HG02610 (cell line): ENCODE measurements around the gene ADAD2.
"Not testable (repeated sequence)": the region's sequence is repeated elsewhere in the genome, so short reads cannot be mapped to it uniquely, and the experiment has no call there.

Experiments used
- ATAC-seq: cut with Tn5 transposase; IDR thresholded peaks from one replicate; pipeline ENCODE4 v1.9.1; 2021; ENCODE audit warnings: mild to moderate bottlenecking, moderate library complexity; ENCODE audit not compliant: unreplicated experiment

Gene ADAD2

DNA sequence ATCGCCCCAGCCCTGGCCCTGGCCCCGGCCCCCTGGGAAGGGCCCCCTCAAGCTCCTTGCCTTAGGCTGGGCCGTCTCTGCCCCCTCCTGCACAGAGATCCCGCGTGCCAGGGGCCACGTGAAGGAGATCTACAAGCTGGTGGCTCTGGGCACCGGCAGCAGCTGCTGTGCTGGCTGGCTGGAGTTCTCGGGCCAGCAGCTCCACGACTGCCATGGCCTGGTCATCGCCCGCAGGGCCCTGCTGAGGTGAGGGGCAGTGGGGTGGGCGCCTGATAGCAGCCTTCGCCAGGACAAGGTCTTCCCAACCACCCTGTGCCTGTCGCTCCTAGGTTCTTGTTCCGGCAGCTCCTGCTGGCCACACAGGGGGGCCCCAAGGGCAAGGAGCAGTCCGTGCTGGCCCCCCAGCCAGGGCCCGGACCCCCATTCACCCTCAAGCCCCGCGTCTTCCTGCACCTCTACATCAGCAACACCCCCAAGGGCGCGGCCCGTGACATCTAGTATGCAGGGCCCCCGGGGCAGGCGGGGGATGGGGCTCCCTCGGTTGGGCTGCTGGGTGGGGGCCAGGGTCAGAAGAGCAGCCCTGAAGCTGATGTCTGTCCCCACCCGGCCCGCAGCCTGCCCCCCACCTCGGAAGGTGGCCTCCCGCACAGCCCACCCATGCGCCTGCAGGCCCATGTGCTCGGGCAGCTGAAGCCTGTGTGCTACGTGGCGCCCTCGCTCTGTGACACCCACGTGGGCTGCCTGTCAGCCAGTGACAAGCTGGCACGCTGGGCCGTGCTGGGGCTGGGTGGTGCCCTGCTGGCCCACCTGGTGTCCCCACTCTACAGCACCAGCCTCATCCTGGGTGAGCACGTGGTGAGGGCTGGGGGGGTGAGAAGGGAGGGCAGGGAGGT, 4.5 kb downstream of the ADAD2 start:
- ATAC-seq = no peak

DNA sequence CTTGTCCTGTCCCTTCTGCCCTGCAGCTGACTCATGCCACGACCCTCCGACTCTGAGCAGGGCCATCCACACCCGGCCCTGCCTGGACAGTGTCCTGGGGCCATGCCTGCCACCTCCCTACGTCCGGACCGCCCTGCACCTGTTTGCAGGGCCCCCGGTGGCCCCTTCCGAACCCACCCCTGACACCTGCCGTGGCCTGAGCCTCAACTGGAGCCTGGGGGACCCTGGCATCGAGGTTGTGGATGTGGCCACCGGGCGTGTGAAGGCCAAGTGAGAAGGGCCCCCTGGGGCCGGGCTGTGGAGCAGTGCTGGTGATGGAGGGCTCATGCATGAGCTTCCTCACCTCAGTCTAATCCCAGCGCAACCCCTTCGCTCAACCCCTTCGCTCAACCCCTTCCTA, 5.1 kb downstream of the ADAD2 start:
- no peak for ATAC-seq

DNA sequence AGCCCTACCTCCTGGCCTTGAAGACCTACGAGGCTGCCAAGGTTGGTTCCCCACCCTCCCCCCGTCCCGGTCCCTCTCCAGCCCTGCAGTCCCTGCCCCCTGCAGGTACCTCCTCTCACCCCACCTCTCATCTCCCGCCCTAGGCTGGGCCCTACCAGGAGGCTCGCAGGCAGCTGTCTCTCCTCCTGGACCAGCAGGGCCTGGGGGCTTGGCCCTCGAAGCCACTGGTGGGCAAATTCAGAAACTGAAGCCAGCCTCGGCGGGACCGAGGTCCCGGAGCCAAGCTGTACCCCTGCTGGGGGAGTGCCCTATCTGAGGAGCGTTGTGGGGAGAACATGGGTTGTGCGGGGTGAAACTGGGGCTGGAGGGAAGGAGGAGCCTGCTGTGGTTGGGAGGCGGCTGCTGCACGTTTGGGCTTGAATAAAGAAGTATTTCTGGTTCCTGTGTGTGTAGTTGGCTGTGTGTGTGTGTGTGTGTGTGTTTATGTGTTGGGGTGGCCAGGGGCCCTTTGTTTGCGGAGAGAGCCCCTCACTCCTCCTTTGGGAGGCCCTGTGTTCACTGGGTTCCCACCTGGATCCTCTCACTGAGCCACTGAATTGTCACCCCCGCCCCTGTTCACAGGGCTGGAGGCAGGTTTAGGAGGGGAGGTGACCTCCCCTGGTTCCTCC, 5.9 kb downstream of the ADAD2 start:
- ATAC-seq = no peak

DNA sequence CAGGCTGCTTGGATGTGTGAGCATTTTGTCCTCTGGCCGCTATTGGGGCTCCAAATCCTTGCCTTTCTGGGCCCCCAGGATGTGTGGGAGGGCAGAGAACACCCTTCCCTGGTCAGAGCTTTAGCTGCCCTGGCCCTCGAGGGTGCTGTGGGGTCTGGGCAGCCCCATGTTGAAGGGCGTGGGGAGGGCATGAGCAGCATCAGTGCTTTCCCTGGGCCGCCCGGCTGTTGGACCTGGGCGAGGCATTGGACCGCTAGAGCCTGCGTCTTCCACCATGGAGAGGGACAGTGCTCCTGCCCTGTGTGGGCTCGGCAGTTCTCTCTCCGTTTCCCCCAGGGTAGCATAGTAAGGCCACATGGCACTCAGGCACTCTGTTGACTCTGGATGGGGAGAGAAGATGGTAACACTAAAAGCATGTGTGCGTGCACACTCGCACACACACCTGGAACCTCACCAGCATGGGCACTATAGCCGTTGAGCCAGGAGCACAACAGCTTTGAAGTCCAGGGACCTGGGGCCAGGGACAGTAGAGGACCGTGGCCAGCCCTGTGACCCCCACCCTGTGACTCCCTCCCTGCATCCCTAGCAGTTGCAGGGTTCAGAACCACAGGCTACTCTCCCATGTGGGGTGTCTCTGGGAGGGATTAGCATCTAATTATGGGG, 6.6 kb downstream of the ADAD2 start:
- ATAC-seq = no peak

DNA sequence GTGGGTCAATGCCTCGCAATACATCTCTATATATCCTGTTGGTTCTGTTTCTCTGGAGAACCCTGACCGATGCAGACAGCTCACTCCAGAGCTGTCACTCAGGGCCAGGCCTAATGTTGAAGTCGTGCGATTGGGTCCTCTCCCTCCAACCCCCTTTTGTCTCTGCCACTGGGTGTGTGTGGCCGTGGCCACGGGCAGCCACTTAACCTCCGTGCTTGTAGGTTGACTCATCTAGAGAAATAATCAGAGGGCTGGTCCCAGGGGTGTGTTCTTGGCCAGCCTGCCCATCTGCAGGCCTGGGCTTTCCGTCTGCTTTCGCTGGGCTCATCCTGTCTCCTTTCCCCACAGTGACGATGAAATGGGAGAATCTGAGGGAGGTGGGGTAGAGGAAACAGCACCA, 7.4 kb downstream of the ADAD2 start:
- ATAC-seq = no peak

DNA sequence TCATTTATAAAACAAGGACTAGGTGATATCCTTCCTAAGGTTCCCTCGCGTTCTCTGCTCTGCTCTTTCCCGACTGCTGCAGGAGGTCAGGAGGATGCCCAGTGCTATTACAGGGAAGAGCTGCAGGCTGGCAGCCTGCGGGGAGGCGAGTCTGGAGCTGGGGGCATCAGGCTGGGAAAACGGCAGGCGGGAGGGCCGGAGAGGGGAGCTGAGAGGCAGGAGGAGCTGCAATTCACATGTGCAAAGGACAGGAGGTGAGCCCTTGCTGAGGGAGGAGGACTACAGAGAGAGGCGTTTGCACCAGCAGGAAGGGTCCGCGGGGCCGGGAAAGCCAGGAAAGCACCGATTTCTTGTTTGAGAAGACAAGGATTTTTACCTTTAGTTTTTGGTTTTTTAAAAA, 8.1 kb downstream of the ADAD2 start:
- ATAC-seq = no peak

DNA sequence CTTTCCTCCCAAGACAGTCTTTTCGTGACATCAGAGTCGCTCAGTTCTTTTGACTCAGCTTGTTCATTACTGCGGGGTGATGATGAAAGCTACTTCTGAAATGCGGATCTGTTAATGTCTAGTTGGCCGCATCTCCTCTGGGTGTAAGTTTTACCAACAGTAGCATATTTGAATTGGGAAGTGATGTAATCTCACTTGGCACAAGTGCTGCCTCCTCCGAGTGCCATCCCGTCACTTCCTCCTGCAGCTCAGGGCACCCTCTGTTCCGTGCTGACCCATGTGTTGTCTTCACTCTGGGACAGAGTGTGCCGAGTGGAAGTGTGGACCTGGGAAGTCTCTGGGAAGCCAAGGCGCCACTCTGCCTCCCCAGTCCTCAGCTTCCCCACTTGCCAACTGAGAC, 8.9 kb downstream of the ADAD2 start:
- ATAC-seq = no peak

DNA sequence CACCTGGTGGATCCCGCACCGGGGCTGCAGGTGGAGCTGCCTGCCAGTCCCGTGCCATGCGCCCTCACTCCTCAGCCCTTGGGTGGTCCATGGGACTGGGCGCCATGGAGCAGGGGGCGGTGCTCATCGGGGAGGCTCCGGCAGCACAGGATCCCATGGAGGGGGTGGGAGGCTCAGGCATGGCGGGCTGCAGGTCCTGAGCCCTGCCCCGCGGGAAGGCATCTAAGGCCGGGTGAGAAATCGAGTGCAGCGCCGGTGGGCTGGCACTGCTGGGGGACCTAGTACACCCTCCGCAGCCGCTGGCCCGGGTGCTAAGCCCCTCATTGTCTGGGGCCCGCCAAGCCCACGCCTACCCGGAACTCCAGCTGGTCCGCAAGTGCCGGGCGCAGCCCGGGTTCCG, 13.6 kb downstream of the ADAD2 start:
- ATAC-seq = not testable (repeated sequence)

DNA sequence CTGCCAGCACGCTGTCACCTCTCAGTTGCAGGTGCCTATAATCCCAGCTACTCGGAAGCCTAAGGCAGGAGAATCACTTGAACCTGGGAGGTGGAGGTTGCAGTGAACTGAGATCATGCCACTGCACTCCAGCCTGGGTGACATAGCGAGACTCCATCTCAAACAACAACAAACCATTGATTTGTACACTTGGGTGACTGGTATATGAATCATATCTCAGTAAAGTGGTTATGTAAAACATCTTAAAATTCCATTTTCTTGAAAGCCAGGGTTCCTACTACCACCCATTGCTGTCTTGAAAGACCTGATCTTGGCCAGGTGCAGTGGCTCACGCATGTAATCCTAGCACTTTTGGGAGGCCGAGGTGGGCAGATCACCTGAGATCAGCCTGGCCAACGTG, 14.2 kb downstream of the ADAD2 start:
- ATAC-seq = not testable (repeated sequence)

DNA sequence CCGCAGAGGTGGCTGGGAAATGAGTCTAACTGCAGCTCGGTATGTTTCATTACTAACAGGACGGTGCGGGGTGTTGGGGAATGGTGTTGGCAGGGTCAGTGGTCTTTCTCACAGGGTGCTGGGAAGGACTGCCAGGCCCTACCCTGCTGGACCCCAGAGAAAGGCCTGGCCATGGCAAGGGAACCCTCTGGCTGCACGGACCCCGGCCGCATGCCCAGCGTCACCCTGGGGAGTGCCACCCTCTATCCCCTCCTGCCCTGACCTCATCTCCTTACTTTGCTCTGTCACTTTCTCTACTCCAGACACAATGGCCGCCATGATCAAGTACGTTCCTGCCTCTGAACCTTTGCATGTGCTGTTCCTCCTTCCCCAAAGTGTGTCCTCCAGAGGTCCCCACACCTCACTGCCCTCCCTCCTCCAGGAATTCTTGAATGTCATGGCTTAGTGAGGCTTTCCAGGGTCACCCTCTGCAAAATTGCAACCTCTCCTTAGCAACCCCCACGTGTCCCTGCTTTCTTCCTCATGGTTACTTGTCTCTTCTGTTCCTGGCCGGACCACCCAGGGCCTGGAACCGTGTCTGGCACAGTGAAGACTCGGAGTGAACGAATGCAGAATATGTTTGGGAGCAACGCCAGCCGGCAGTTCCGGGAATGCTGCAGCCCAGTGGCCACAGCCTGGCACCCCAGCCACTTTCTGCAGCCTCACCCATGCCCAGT, 15.2 kb downstream of the ADAD2 start:
- no peak for ATAC-seq

DNA sequence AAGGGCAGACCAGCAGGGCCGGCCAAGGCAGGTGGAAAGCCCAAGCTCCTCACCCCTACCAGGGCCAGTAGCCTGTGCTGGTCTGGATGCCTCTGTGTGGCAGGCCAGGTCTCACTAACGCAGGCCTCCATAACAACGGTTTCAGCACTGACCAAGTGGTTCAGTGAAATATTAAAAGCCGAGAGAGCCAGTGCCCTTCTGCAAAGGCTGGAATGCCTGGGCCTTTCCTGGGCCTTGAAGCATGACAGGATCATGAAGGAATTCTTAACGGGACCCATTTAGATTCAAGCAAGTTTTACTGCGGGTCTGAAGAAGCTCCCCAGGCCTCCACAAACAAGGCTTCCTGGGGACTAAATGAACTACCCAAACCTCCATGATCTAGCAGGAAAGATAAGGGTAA, 16.3 kb downstream of the ADAD2 start:
- no peak for ATAC-seq

DNA sequence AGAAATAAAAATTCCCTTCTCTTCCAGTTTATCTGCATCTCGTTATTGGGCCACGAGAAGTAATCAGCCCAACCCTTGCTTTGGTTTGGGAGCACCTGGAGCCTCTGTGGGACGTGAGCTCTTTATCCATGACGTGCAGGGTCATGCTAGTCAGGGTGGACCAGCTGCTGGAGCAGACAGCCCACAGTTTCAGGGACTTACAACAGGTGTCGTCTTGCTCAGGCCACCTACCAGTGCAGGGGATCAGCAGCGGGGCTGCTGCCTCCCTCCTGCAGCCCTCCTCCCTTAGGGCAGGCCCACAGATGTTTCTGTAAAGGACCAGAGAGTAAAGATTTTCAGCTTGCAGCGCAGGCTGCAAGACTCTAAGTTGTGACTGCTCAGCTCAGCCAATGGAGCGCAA, 16.9 kb downstream of the ADAD2 start:
- no peak for ATAC-seq

DNA sequence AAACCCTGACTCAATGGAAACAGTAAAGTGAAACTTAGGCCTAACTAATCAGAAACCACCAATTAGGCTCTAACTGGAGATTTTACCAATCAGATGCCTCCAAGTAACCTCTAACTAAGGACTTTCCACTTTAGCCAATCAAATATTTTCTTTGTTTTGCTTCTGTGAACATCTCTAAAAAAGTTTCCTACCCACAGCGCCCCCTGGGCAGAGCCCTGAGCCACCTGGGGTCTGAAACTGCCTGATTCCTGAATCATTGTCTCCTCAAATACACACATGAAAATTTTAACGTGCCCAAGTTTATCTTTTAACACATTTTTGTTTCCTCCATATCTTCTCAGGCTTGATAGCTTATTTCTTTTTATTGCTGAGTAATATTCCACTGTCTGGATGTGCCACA, 19.0 kb downstream of the ADAD2 start:
- ATAC-seq = no peak

DNA sequence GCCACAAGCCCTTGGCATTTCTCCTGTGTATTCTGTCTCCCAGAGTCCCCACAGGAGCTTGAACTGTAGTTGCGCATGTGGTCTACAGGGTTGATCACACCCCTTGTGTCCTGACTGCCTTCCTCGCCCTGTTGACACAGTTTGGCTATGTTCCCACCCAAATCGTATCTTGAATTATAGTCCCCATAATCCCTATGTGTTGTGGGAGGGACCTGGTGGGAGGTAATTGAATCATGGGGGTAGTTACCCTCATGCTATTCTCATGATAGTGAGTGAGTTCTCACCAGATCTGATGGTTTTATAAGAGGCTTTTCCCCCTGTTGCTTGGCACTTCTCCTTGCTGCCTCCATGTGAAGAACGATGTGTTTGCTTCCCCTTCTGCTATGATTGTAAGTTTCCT, 21.2 kb downstream of the ADAD2 start:
- ATAC-seq = no peak

DNA sequence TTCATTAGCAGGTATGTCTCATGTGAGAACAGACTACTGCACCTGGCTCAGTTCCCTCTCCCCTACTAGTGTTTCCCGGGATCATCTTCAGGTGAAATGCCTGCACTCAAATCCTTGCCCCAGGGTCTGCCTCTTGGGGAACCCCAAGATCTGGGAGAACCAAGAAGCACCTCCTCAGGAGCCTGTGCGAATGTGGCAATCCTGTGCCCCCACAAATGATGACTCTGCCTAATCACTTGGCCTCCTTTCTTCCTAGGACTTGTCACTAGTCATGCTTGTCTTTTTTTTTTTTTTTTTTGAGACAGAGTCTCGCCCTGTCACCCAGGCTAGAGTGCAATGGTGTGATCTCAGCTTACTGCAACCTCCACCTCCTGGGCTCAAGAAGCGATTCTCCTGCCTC, 21.7 kb downstream of the ADAD2 start:
- no peak for ATAC-seq

DNA sequence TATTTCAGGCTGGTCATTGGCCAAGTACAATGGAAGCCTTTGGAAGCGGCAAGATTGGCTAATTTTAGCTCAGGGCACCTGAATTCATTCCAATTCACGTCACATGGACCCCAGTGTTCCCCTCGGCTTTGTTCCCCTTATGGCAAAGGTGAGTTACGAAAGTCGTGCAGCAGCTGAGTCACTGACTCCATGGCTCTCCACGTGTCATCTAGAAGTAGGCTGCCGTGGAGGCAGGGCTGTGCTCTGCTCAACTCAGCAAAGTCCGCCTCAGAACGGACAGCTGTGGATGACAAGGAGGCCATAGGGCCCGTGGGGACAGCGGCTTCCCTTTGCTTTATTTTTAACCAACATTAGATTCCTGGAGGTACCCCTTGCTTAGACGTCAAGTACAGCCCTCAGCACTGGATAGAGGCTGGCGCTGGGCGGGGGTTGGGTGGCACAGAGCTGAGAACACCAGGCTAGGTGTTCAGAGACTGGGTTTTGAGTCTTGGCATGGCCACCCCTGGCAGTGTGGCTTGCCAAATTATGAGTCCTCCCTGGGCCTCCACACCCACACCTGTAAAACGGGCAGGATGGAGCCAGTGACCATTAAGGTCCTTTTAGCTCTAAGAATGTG, 23.6 kb downstream of the ADAD2 start:
- ATAC-seq = no peak

DNA sequence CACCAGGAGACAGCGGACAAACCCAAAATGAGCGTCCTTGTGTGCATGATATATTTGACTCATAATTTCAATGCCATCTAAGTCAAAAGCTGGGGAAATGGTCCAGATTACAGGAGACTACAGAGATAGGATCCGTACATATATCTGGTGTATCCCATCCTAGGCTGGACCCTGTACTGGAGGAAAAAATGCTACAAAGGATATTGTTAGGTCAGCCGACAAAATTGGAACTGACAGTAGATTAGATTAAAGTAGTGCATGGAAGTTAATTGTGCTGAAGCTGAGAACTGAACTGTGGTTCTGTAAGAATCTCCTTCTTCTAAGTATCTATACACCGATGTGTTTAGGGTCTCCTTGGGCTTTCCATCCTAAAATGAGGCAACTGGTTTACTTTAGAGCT, 24.6 kb downstream of the ADAD2 start:
- ATAC-seq = no peak

DNA sequence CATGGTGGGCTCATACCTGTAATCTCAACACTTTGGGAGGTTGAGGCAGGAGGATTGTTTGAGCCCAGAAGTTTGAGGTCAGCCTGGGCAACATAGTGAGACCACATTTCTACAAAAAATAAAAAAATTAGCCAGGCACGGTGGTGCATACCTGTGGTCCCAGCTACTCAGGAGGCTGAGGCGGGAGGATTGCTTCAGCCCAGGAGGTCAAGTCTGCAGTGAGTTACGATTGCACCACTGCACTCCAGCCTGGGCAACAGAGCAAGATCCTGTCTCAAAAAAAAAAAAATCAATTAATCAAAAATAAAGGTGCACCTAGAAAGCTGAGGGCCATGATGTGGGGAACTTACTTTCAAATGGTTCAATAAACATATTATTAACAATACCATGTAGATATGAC, 25.2 kb downstream of the ADAD2 start:
- ATAC-seq = not testable (repeated sequence)

DNA sequence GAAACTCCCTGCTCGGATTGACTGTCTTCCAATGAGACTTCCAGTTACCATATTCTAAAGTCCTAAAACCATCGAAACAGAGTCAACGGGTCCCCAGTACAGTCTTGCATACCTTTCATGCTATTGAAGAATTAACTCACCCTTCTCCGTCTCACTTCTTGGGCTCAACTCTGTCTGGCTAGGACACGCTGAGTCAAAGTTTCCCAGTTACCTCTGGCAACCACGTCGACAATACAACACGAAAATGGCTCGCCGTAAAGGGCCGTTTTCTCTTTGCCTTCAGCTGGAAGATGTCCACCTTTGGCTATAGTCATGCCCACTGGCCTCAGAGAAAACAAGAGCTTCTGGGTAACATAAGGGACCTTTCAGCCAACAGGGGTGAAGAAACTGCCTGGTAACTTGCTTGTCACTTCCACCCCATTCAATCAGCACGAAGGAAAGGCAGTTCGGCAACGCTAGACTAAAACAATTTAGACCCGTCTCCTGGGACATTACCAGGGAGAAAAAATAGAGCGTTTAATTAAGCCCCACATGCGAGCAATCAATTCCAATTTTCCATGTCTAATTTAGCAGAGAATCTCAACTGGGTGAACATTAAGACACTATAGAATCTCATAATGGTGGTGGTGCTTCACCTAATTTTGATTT, 27.3 kb downstream of the ADAD2 start:
- no peak for ATAC-seq

DNA sequence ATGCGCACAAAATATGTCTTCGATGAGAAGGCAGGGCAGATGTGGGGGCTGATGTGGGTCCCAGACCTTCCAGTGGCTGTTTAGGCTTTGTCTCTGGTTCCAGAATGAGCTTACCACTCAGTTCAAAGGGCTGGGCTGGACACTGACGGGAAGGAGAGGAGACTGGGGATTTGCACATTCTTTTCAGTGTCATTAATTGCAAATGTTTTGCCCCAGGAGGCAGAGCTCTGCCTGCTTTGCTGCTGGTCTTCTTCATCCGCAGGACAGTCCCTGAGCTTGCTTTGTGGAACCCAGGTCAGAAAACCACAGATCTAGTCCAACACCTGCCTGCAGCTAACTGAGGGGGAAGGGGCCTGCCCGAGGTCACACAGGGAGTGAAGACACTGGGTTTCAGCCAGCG, 28.0 kb downstream of the ADAD2 start:
- ATAC-seq = no peak
